Measurements from ENCODE around the gene CELF3. TPM values are rescaled to one million over a fixed set of nuclear protein-coding genes. Genes with fewer than 3 reads are reported as not detected.

Gene CELF3
- total and polyA plus RNA-seq, 9 of the 15 experiments (the other 6 are each of a cell fraction or from before 2014, with no cell fraction given): not detected

DNA sequence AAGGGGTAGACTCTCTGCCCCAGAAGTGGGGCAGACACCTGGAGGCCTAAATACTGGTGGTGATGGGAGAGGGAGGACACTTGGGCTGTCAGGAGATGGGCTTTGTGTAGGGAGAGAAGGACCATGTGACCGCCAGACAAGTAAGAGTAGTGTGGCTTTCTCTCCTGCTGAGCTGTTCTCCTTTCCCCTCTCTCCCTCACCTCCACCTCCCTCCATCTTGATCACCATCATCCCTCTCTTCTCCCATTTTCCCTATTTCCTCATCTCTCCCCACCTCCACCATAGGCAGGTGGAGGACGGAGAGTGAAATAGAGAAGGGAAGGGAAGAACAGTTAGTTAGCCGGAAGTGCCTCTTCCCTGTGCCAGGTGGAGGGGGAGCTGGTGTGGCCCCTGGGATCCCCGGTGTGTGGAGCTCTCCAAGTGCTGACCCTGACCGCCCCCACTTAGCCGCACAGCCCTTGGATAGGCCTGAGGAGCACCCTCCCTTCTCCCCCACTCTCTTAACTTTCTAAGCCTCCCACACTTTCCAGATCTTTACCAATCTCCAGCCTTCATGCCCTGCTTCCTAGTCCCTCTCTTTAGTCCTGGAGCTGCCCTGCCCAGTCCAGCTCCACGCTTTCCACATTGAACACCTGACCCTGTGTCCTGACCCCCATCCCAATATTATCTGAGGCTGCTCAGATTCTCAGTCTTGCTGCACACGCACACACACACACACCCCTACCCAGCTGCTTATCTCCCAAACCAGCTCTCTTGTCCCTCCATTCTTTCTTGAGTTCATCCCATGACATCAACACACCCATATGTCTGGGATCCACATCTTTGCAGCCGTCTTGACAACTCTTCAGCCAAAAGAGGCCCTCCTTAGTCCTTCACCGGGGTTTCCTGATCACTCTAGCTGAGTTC is 1.5 kb downstream of the CELF3 start (continued):
- peak; percentile 36 to 49; a peak in 3 of 4 replicates for TF ChIP-seq NRF1 (conservative IDR thresholded peaks at IDR 0.05 in 1 of 2, IDR thresholded peaks at IDR 0.05 in 1 of 2)
- TF ChIP-seq ZNF175 (CRISPR knock-in tag; IDR thresholded peaks at IDR 0.05; ENCODE audit: low read depth): 0 out of 2 replicates have a peak, but pooled peaks have one; percentile 41
- TF ChIP-seq PTBP1 (IDR thresholded peaks at IDR 0.05; ENCODE audit: low read depth, low read length): no peak
- TF ChIP-seq DPF2 (IDR thresholded peaks at IDR 0.05): peak; percentile 87
- TF ChIP-seq SMARCA4 (IDR thresholded peaks at IDR 0.05): peak; percentile 72
- TF ChIP-seq NR2F6 (CRISPR knock-in tag; IDR thresholded peaks at IDR 0.05): no peak
- TF ChIP-seq SMARCE1 (IDR thresholded peaks at IDR 0.05): peak; percentile 60
- TF ChIP-seq, protein P1, sequence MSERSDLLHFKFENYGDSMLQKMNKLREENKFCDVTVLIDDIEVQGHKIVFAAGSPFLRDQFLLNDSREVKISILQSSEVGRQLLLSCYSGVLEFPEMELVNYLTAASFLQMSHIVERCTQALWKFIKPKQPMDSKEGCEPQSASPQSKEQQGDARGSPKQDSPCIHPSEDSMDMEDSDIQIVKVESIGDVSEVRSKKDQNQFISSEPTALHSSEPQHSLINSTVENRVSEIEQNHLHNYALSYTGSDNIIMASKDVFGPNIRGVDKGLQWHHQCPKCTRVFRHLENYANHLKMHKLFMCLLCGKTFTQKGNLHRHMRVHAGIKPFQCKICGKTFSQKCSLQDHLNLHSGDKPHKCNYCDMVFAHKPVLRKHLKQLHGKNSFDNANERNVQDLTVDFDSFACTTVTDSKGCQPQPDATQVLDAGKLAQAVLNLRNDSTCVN (CRISPR knock-in tag; IDR thresholded peaks at IDR 0.05): no peak
- TF ChIP-seq MYNN (IDR thresholded peaks at IDR 0.05): no peak
- no peak for TF ChIP-seq MYNN (CRISPR knock-in tag; IDR thresholded peaks at IDR 0.05)
- no peak for TF ChIP-seq MBD2 (IDR thresholded peaks at IDR 0.05; ENCODE audit: borderline replicate concordance, low read depth)
- TF ChIP-seq, protein P2, sequence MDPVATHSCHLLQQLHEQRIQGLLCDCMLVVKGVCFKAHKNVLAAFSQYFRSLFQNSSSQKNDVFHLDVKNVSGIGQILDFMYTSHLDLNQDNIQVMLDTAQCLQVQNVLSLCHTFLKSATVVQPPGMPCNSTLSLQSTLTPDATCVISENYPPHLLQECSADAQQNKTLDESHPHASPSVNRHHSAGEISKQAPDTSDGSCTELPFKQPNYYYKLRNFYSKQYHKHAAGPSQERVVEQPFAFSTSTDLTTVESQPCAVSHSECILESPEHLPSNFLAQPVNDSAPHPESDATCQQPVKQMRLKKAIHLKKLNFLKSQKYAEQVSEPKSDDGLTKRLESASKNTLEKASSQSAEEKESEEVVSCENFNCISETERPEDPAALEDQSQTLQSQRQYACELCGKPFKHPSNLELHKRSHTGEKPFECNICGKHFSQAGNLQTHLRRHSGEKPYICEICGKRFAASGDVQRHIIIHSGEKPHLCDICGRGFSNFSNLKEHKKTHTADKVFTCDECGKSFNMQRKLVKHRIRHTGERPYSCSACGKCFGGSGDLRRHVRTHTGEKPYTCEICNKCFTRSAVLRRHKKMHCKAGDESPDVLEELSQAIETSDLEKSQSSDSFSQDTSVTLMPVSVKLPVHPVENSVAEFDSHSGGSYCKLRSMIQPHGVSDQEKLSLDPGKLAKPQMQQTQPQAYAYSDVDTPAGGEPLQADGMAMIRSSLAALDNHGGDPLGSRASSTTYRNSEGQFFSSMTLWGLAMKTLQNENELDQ (CRISPR knock-in tag; IDR thresholded peaks at IDR 0.05; ENCODE audit: borderline replicate concordance): no peak
- TF ChIP-seq, protein P3, sequence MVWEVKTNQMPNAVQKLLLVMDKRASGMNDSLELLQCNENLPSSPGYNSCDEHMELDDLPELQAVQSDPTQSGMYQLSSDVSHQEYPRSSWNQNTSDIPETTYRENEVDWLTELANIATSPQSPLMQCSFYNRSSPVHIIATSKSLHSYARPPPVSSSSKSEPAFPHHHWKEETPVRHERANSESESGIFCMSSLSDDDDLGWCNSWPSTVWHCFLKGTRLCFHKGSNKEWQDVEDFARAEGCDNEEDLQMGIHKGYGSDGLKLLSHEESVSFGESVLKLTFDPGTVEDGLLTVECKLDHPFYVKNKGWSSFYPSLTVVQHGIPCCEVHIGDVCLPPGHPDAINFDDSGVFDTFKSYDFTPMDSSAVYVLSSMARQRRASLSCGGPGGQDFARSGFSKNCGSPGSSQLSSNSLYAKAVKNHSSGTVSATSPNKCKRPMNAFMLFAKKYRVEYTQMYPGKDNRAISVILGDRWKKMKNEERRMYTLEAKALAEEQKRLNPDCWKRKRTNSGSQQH (CRISPR knock-in tag; IDR thresholded peaks at IDR 0.05): peak; percentile 86; the same call in 1 of the 2 replicates
- TF ChIP-seq, protein P4, sequence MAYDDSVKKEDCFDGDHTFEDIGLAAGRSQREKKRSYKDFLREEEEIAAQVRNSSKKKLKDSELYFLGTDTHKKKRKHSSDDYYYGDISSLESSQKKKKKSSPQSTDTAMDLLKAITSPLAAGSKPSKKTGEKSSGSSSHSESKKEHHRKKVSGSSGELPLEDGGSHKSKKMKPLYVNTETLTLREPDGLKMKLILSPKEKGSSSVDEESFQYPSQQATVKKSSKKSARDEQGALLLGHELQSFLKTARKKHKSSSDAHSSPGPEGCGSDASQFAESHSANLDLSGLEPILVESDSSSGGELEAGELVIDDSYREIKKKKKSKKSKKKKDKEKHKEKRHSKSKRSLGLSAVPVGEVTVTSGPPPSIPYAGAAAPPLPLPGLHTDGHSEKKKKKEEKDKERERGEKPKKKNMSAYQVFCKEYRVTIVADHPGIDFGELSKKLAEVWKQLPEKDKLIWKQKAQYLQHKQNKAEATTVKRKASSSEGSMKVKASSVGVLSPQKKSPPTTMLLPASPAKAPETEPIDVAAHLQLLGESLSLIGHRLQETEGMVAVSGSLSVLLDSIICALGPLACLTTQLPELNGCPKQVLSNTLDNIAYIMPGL (CRISPR knock-in tag; IDR thresholded peaks at IDR 0.05): no peak
- TF ChIP-seq, protein P5, sequence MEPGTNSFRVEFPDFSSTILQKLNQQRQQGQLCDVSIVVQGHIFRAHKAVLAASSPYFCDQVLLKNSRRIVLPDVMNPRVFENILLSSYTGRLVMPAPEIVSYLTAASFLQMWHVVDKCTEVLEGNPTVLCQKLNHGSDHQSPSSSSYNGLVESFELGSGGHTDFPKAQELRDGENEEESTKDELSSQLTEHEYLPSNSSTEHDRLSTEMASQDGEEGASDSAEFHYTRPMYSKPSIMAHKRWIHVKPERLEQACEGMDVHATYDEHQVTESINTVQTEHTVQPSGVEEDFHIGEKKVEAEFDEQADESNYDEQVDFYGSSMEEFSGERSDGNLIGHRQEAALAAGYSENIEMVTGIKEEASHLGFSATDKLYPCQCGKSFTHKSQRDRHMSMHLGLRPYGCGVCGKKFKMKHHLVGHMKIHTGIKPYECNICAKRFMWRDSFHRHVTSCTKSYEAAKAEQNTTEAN (CRISPR knock-in tag; IDR thresholded peaks at IDR 0.05): no peak
- no peak for TF ChIP-seq GTF2A2 (tag; IDR thresholded peaks at IDR 0.05)
- no peak for TF ChIP-seq SMAD1 (IDR thresholded peaks at IDR 0.05; ENCODE audit: low read depth, low read length, partially characterized antibody)
- no peak for TF ChIP-seq ATF1 (CRISPR knock-in tag; IDR thresholded peaks at IDR 0.05)
- TF ChIP-seq ATF1 (tag; IDR thresholded peaks at IDR 0.05): 0 out of 2 replicates have a peak, but pooled peaks have one; percentile 41
- 0 out of 4 replicates have a peak, but pooled peaks have one; percentile 30 to 63 for TF ChIP-seq ARNT (IDR thresholded peaks at IDR 0.05)
